Measurements from ENCODE around the gene EFNA1. TPM values are rescaled to one million over a fixed set of nuclear protein-coding genes. Genes with fewer than 3 reads are reported as not detected.

Gene EFNA1
- total and polyA plus RNA-seq, 3 experiments from 2014 or later, result 0.16 to 1.3 (median 0.31) TPM

- H3K4me3 Mint-ChIP-seq, result peak overlapping the region; percentile 56 to 84 (median 68)
- Histone ChIP-seq H3K27me3 (ENCODE audit: insufficient read depth, low read length, poor library complexity, severe bottlenecking) (peaks cover 43% of the 10 kb centered on the region), H3K4me3 (ENCODE audit: low read length) (peak overlapping the region; percentile 34), H3K36me3 (ENCODE audit: insufficient read depth, low read length) (no peaks in the 10 kb centered on the region), H3K9me3 (ENCODE audit: low read length) (no peaks in the 10 kb centered on the region), H3K27ac (ENCODE audit: low read depth, low read length) (no peak overlapping the region), H3K4me1 (ENCODE audit: insufficient read depth, low read length) (peaks cover 74% of the 10 kb centered on the region)
- peaks cover 0 to 2% (median 0%) of the 10 kb centered on the region in 5 donors for H3K9me3 Mint-ChIP-seq
- peak in 2 of 5 donors; percentile 20 to 37 for DNase-seq
- H3K4me1 Mint-ChIP-seq, result peaks cover 41 to 72% (median 45%) of the 10 kb centered on the region in 3 donors
- peaks cover 0 to 5% (median 2%) of the 10 kb centered on the region in 3 donors for H3K36me3 Mint-ChIP-seq
- POLR2A ChIA-PET, result no interaction called here
- CTCF ChIA-PET, result interaction anchor here (1.2 to 4.8 kb wide), 5 partner anchors 19 to 91 kb away, joined by 3 to 107 read pairs (median 7); partner anchors contain the start of genes EFNA4 and KRTCAP2
- peaks cover 39 to 44% of the 10 kb centered on the region in 2 donors for H3K27me3 Mint-ChIP-seq
- peak overlapping the region in 5 of 8 donors; percentile 4 to 68 (median 22) for H3K27ac Mint-ChIP-seq
These were observed 46.0 kb upstream of the EFNA1 start for GRCh38 chr1:155081472-155082300.

GRCh38 chr1:155082301-155083051, 45.2 kb upstream of the EFNA1 start:
- Mint-ChIP-seq H3K27ac (peak overlapping the region in 1 of 8 donors; percentile 26), H3K27me3 (peaks cover 39 to 44% of the 10 kb centered on the region in 2 donors), H3K36me3 (peaks cover 0 to 5% (median 2%) of the 10 kb centered on the region in 3 donors), H3K4me1 (peaks cover 41 to 72% (median 45%) of the 10 kb centered on the region in 3 donors), H3K9me3 (peaks cover 0 to 2% (median 0%) of the 10 kb centered on the region in 5 donors), H3K4me3 (peak overlapping the region in 6 of 7 donors; percentile 15 to 56 (median 42))
- Histone ChIP-seq H3K36me3 (ENCODE audit: insufficient read depth, low read length) (no peaks in the 10 kb centered on the region), H3K27ac (ENCODE audit: low read depth, low read length) (no peak overlapping the region), H3K27me3 (ENCODE audit: insufficient read depth, low read length, poor library complexity, severe bottlenecking) (peaks cover 43% of the 10 kb centered on the region), H3K4me1 (ENCODE audit: insufficient read depth, low read length) (peaks cover 74% of the 10 kb centered on the region), H3K9me3 (ENCODE audit: low read length) (no peaks in the 10 kb centered on the region), H3K4me3 (ENCODE audit: low read length) (peak overlapping the region; percentile 34)
- POLR2A ChIA-PET, result interaction anchor here (0.7 kb wide), 1 partner anchor 20 kb away, joined by 3 read pairs; no protein-coding TSS in a partner anchor
- CTCF ChIA-PET, result interaction anchor here (4.8 kb wide), 1 partner anchor 24 kb away, joined by 107 read pairs; the partner anchor contains the start of gene EFNA4
- no peak for DNase-seq

- peaks cover 0 to 2% (median 0%) of the 10 kb centered on the region in 5 donors for H3K9me3 Mint-ChIP-seq
- H3K27me3 Mint-ChIP-seq, result peaks cover 39 to 44% of the 10 kb centered on the region in 2 donors
- CTCF ChIA-PET, result interaction anchor here (2.5 to 4.8 kb wide), 4 partner anchors 8 to 38 kb away, joined by 14 to 107 read pairs (median 43); partner anchors contain the start of gene EFNA4
- Histone ChIP-seq H3K4me1 (ENCODE audit: insufficient read depth, low read length) (peaks cover 72% of the 10 kb centered on the region), H3K27ac (ENCODE audit: low read depth, low read length) (no peak overlapping the region), H3K27me3 (ENCODE audit: insufficient read depth, low read length, poor library complexity, severe bottlenecking) (peaks cover 43% of the 10 kb centered on the region), H3K4me3 (ENCODE audit: low read length) (no peak overlapping the region), H3K36me3 (ENCODE audit: insufficient read depth, low read length) (no peaks in the 10 kb centered on the region), H3K9me3 (ENCODE audit: low read length) (no peaks in the 10 kb centered on the region)
- no peak for DNase-seq
- H3K4me1 Mint-ChIP-seq, result peaks cover 41 to 65% (median 45%) of the 10 kb centered on the region in 3 donors
- H3K4me3 Mint-ChIP-seq, result peak overlapping the region in 2 of 7 donors; percentile 50 to 65
- no peak overlapping the region for H3K27ac Mint-ChIP-seq
- peaks cover 0 to 5% (median 2%) of the 10 kb centered on the region in 3 donors for H3K36me3 Mint-ChIP-seq
- POLR2A ChIA-PET, result interaction anchor here (0.7 kb wide), 1 partner anchor 21 kb away, joined by 3 read pairs; no protein-coding TSS in a partner anchor
These were observed 44.6 kb upstream of the EFNA1 start for GRCh38 chr1:155083052-155083541.

- peaks cover 39 to 44% of the 10 kb centered on the region in 2 donors for H3K27me3 Mint-ChIP-seq
- peak overlapping the region; percentile 86 to 98 (median 92) for H3K4me3 Mint-ChIP-seq
- CTCF ChIA-PET, result interaction anchor here (0.8 to 4.8 kb wide), 25 partner anchors 8 to 525 kb away, joined by 3 to 107 read pairs (median 5); partner anchors contain the start of genes ADAM15, DPM3, EFNA4 and FLAD1
- peaks cover 0 to 2% (median 0%) of the 10 kb centered on the region in 5 donors for H3K9me3 Mint-ChIP-seq
- Histone ChIP-seq H3K27me3 (ENCODE audit: insufficient read depth, low read length, poor library complexity, severe bottlenecking) (peaks cover 43% of the 10 kb centered on the region), H3K27ac (ENCODE audit: low read depth, low read length) (no peak overlapping the region), H3K4me1 (ENCODE audit: insufficient read depth, low read length) (peaks cover 65% of the 10 kb centered on the region), H3K4me3 (ENCODE audit: low read length) (peak overlapping the region; percentile 99), H3K9me3 (ENCODE audit: low read length) (no peaks in the 10 kb centered on the region), H3K36me3 (ENCODE audit: insufficient read depth, low read length) (no peaks in the 10 kb centered on the region)
- H3K4me1 Mint-ChIP-seq, result peaks cover 41 to 59% (median 44%) of the 10 kb centered on the region in 3 donors
- peak in 1 of 5 donors; percentile 58 for DNase-seq
- POLR2A ChIA-PET, result interaction anchor here (1.0 to 2.2 kb wide), 6 partner anchors 13 to 110 kb away, joined by 3 to 15 read pairs (median 4); partner anchors contain the start of gene EFNA4
- H3K27ac Mint-ChIP-seq, result peak overlapping the region in 6 of 8 donors; percentile 17 to 97 (median 82)
- H3K36me3 Mint-ChIP-seq, result peaks cover 0 to 5% (median 2%) of the 10 kb centered on the region in 3 donors
These were observed 43.6 kb upstream of the EFNA1 start for GRCh38 chr1:155083865-155084721.

- ChIA-PET CTCF (interaction anchor here (0.6 to 4.8 kb wide), 44 partner anchors 8 to 525 kb away, joined by 3 to 107 read pairs (median 4); partner anchors contain the start of genes ADAM15, DPM3, EFNA4 and FLAD1), POLR2A (interaction anchor here (0.6 to 2.2 kb wide), 11 partner anchors 14 to 1274 kb away, joined by 3 to 15 read pairs (median 4); partner anchors contain the start of genes EFNA4 and KRTCAP2)
- H3K36me3 ChIP-seq (ENCODE audit: insufficient read depth, low read length), result no peaks in the 10 kb centered on the region
- H3K27me3 Mint-ChIP-seq, result peaks cover 34 to 36% of the 10 kb centered on the region in 2 donors
- H3K4me1 Mint-ChIP-seq, result peaks cover 33 to 51% (median 36%) of the 10 kb centered on the region in 3 donors
- peak overlapping the region; percentile 99 for H3K4me3 ChIP-seq (ENCODE audit: low read length)
- H3K27me3 ChIP-seq (ENCODE audit: insufficient read depth, low read length, poor library complexity, severe bottlenecking), result peaks cover 40% of the 10 kb centered on the region
- H3K4me1 ChIP-seq (ENCODE audit: insufficient read depth, low read length), result peaks cover 57% of the 10 kb centered on the region
- peak overlapping the region; percentile 86 to 98 (median 92) for H3K4me3 Mint-ChIP-seq
- H3K27ac ChIP-seq (ENCODE audit: low read depth, low read length), result peak overlapping the region; percentile 71
- H3K9me3 ChIP-seq (ENCODE audit: low read length), result no peaks in the 10 kb centered on the region
- peaks cover 0 to 2% (median 0%) of the 10 kb centered on the region in 5 donors for H3K9me3 Mint-ChIP-seq
- peak; percentile 86 to 95 (median 90) for DNase-seq
- H3K36me3 Mint-ChIP-seq, result peaks cover 0 to 5% (median 2%) of the 10 kb centered on the region in 3 donors
- peak overlapping the region; percentile 80 to 97 (median 94) for H3K27ac Mint-ChIP-seq
These were observed 42.8 kb upstream of the EFNA1 start for GRCh38 chr1:155084722-155085503.

GRCh38 chr1:155085504-155086127, 42.1 kb upstream of the EFNA1 start:
- peak overlapping the region; percentile 80 to 97 (median 94) for H3K27ac Mint-ChIP-seq
- Histone ChIP-seq H3K27ac (ENCODE audit: low read depth, low read length) (peak overlapping the region; percentile 71), H3K4me3 (ENCODE audit: low read length) (peak overlapping the region; percentile 99), H3K27me3 (ENCODE audit: insufficient read depth, low read length, poor library complexity, severe bottlenecking) (peaks cover 37% of the 10 kb centered on the region), H3K36me3 (ENCODE audit: insufficient read depth, low read length) (no peaks in the 10 kb centered on the region), H3K4me1 (ENCODE audit: insufficient read depth, low read length) (peaks cover 50% of the 10 kb centered on the region), H3K9me3 (ENCODE audit: low read length) (no peaks in the 10 kb centered on the region)
- POLR2A ChIA-PET, result interaction anchor here (0.6 to 2.2 kb wide), 11 partner anchors 15 to 1275 kb away, joined by 3 to 15 read pairs (median 4); partner anchors contain the start of genes EFNA4, FLAD1 and KRTCAP2
- H3K4me1 Mint-ChIP-seq, result peaks cover 32 to 45% (median 34%) of the 10 kb centered on the region in 3 donors
- H3K9me3 Mint-ChIP-seq, result peaks cover 0 to 2% (median 0%) of the 10 kb centered on the region in 5 donors
- DNase-seq, result peak; percentile 59 to 86 (median 73)
- peaks cover 0 to 5% (median 2%) of the 10 kb centered on the region in 3 donors for H3K36me3 Mint-ChIP-seq
- peaks cover 34 to 36% of the 10 kb centered on the region in 2 donors for H3K27me3 Mint-ChIP-seq
- CTCF ChIA-PET, result interaction anchor here (0.6 to 4.8 kb wide), 37 partner anchors 9 to 526 kb away, joined by 3 to 107 read pairs (median 4); partner anchors contain the start of genes ADAM15, DPM3, EFNA4 and FLAD1
- peak overlapping the region; percentile 86 to 98 (median 92) for H3K4me3 Mint-ChIP-seq
